HepG2 (cell line): ENCODE results near the gene ENTPD7. TPM values are rescaled to one million over a fixed set of nuclear protein-coding genes. Genes with fewer than 3 reads are reported as not detected.

Experiments used
- ATRX ChIP-seq: sonication (generic); formaldehyde crosslinking; IDR thresholded peaks from 2 replicates; pipeline ENCODE4 v1.4.0; 2020; ENCODE audit warnings: missing genetic modification reagents, borderline replicate concordance
- DDIT3 ChIP-seq: sonication (generic); formaldehyde crosslinking; IDR thresholded peaks from 2 replicates; pipeline ENCODE4 v1.4.0; 2020; ENCODE audit warnings: mild to moderate bottlenecking, missing genetic modification reagents
- GPN1 ChIP-seq: sonication (generic); formaldehyde crosslinking; IDR thresholded peaks from 2 replicates; pipeline ENCODE4 v1.5.1; 2020; ENCODE audit warnings: missing genetic modification reagents, borderline replicate concordance
- HIC2 ChIP-seq: sonication (generic); formaldehyde crosslinking; IDR thresholded peaks from 2 replicates; pipeline ENCODE4 v1.9.0; 2022; ENCODE audit warnings: low read depth, missing genetic modification reagents
- MED1 ChIP-seq: sonication (generic); formaldehyde crosslinking; IDR thresholded peaks from 2 replicates; pipeline ENCODE4 v1.4.0; 2020; ENCODE audit warnings: missing genetic modification reagents
- NCOR1 ChIP-seq: fragments of 200-600 bp; sonication (generic); IDR thresholded peaks from 2 replicates; pipeline ENCODE4 v1.7.0; 2017; ENCODE audit warnings: antibody characterized with exemption, low read length, borderline replicate concordance
- NR2F1 ChIP-seq, 2 experiments: fragments of 450-650 bp in 1 of 2; formaldehyde crosslinking in 1 of 2; IDR thresholded peaks; 2 replicates each; pipeline versions ENCODE4 v1.5.0 to v1.6.1; 2016 to 2020; ENCODE audit warnings: mild to moderate bottlenecking in 1 of 2, missing compliant biosample characterization in 1 of 2, missing genetic modification reagents in 1 of 2, moderate library complexity in 1 of 2
- RARA ChIP-seq: IDR thresholded peaks from 2 replicates; pipeline ENCODE4 v1.6.1; 2016; ENCODE audit warnings: missing genetic modification reagents, missing compliant biosample characterization
- RORA ChIP-seq: sonication (generic); formaldehyde crosslinking; IDR thresholded peaks from 2 replicates; pipeline ENCODE4 v1.5.0; 2020; ENCODE audit warnings: mild to moderate bottlenecking, missing genetic modification reagents, moderate library complexity
- SMARCC2 ChIP-seq: fragments of 450-650 bp; IDR thresholded peaks from 2 replicates; pipeline ENCODE4 v1.6.1; 2017; ENCODE audit warnings: antibody characterized with exemption, mild to moderate bottlenecking
- SP140L ChIP-seq: sonication (generic); formaldehyde crosslinking; IDR thresholded peaks from 2 replicates; pipeline ENCODE4 v1.4.0; 2020; ENCODE audit warnings: missing genetic modification reagents, borderline replicate concordance
- TFE3 ChIP-seq: IDR thresholded peaks from 2 replicates; pipeline ENCODE4 v1.6.1; 2016
- ZBTB25 ChIP-seq: IDR thresholded peaks from 2 replicates; pipeline ENCODE4 v1.6.1; 2018; ENCODE audit warnings: missing genetic modification reagents
- ZNF20 ChIP-seq: sonication (generic); formaldehyde crosslinking; IDR thresholded peaks from 2 replicates; pipeline ENCODE4 v1.4.0; 2020; ENCODE audit warnings: mild to moderate bottlenecking, moderate library complexity, missing genetic modification reagents
- ZNF335 ChIP-seq: sonication (generic); formaldehyde crosslinking; IDR thresholded peaks from 2 replicates; pipeline ENCODE4 v1.4.0; 2020; ENCODE audit warnings: missing genetic modification reagents
- ZNF451 ChIP-seq: sonication (generic); formaldehyde crosslinking; IDR thresholded peaks from 2 replicates; pipeline ENCODE4 v1.5.0; 2020; ENCODE audit warnings: mild to moderate bottlenecking, missing genetic modification reagents
- ZNF576 ChIP-seq: sonication (generic); formaldehyde crosslinking; IDR thresholded peaks from 2 replicates; pipeline ENCODE4 v1.4.0; 2020; ENCODE audit warnings: mild to moderate bottlenecking, missing genetic modification reagents
- ZNF710 ChIP-seq: sonication (generic); formaldehyde crosslinking; IDR thresholded peaks from 2 replicates; pipeline ENCODE4 v1.5.0; 2020; ENCODE audit warnings: mild to moderate bottlenecking, missing genetic modification reagents, borderline replicate concordance
- ZNF720 ChIP-seq: sonication (generic); formaldehyde crosslinking; IDR thresholded peaks from 2 replicates; pipeline ENCODE4 v1.4.0; 2020; ENCODE audit warnings: missing genetic modification reagents
- polyA plus RNA-seq, 8 experiments: library from polyadenylated mRNA; depleted of rRNA in 3 of 8; stranded (reverse) in 7 of 8; unstranded in 1 of 8; fragments of >200 nt; fragmentation: Illumina TruSeq in 4 of 8; extraction: Trizol in 4 of 8; gene quantifications; 2 replicates each; pipeline versions ENCODE4 v1.2.1 to v1.2.3, GENCODE V29; 2011 to 2016; ENCODE audit warnings: low read depth in 4 of 8, missing spikeins in 1 of 8, mixed read lengths in 1 of 8; ENCODE audit not compliant: insufficient read depth in 1 of 8
- total RNA-seq, 5 experiments: library from RNA; depleted of rRNA; stranded (reverse); fragments of >200 nt; fragmentation: Illumina TruSeq; extraction: Trizol; gene quantifications; 2 replicates each; pipeline ENCODE4 v1.2.3, GENCODE V29; 2016; ENCODE audit warnings: low read depth in 1 of 5

Gene ENTPD7
- total and polyA plus RNA-seq, 2 of the 13 experiments (the other 11 are each of a cell fraction or from before 2014, with no cell fraction given), result 7.6 to 36.5 TPM

DNA sequence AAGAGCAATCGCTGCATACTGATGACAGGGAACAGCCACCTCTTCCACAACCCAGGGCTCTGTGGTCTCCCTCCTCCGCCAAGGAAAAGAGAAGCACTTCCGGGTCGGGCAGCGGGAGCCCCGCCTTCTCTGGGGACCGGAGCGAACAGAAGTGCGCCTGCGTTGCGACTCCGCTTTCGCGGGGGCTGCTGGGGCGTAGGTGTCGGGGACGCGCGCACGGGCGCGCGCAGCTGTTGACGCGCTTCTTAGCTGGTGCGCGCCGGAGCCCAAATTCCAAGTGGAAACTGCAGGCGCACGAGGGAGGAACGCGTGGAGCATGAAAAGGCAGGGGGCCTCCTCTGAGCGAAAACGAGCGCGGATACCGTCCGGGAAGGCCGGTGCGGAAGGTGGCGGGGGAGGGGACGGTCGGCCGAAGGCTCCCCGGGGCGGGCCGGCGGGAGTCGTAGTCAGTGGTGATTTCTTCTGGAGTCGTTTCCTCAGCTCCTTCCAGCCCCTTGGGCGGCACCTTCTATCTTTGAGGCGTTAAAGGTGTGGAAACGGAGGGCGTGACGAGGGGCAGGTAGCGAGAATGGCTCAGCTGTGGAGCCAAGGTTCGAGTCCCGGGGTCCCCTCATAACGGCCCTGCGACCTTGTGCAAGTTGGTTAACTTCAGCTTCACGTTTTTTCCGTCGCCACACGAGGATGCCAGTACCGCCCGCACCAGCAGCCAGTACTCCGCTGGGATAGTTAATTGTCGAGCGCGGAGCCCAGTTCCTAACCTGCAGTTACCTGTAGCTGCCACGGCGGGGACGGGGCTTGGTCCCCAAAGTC is 72.9 kb downstream of the ENTPD7 start, which contains the start of the genes COX15 and CUTC (continued):
- TF ChIP-seq TFE3 (CRISPR knock-in tag), result 0 out of 2 replicates have a peak, but pooled peaks have one; percentile 8
- TF ChIP-seq DDIT3, result no peak
- TF ChIP-seq HIC2, result no peak; the same call in 1 of the 2 replicates
- TF ChIP-seq GPN1, result no peak
- no peak for TF ChIP-seq RORA (CRISPR knock-in tag)
- TF ChIP-seq ZBTB25 (CRISPR knock-in tag), result 0 out of 2 replicates have a peak, but pooled peaks have one; percentile 57
- TF ChIP-seq ZNF20, result no peak
- TF ChIP-seq ZNF451 (CRISPR knock-in tag), result no peak; the same call in none of the 2 replicates
- no peak for TF ChIP-seq ZNF710
- peak; percentile 50; the same call in 1 of the 2 replicates for TF ChIP-seq NCOR1
- TF ChIP-seq RARA (CRISPR knock-in tag), result 0 out of 2 replicates have a peak, but pooled peaks have one; percentile 9
- TF ChIP-seq ZNF720 (CRISPR knock-in tag), result no peak
- no peak for TF ChIP-seq ZNF335
- no peak; the same call in 1 of the 2 replicates for TF ChIP-seq SP140L
- no peak for TF ChIP-seq ATRX (CRISPR knock-in tag)
- no peak; the same call in none of the 2 replicates for TF ChIP-seq MED1 (CRISPR knock-in tag)
- no peak for TF ChIP-seq SMARCC2
- TF ChIP-seq NR2F1 (CRISPR knock-in tag; IDR thresholded peaks at IDR 0.05), result no peak
- no peak for TF ChIP-seq ZNF576 (CRISPR knock-in tag)
